HepG2 (cell line): ENCODE data around the gene SNUPN. TPM values are rescaled to one million over a fixed set of nuclear protein-coding genes. Genes with fewer than 3 reads are reported as not detected.

ENCODE experiments used
- ATAC-seq: fragments of 200-7000 bp; cut with Tn5 transposase; 3 replicates; pipeline ENCODE4 v1.9.1; 2020; ENCODE audit warnings: mild to moderate bottlenecking, moderate library complexity
- BruUV-seq: library from RNA; stranded (reverse); fragments of 400-500 nt; replicated peaks from 2 replicates; lab custom pipeline; 2021; lab: Mats Ljungman, UMichigan
- CTCF ChIA-PET: fragments of 300-600 bp; formaldehyde crosslinking; extraction: SDS; loops from one replicate; lab custom pipeline; 2021; ENCODE audit warnings: low total read pairs, inconsistent platforms, low intra/inter-chr PET ratio; lab: Yijun Ruan, JAX
- POLR2A ChIA-PET: fragments of 350-600 bp; sonication (Branson Sonifier 250); formaldehyde crosslinking; loops from one replicate; lab custom pipeline; 2020; ENCODE audit warnings: antibody characterized with exemption, inconsistent platforms; lab: Yijun Ruan, JAX
- DNase-seq: peaks from one replicate; pipeline ENCODE4 v3.0.0-alpha.2; 2015; ENCODE audit warnings: low spot score
- FAIRE-seq: peaks from 3 replicates; lab custom pipeline; 2011; peaks lifted over from hg19 to GRCh38; lab: Jason Lieb, UNC
- H2AFZ ChIP-seq: one replicate; pipeline ENCODE4 v1.6.1; 2011; ENCODE audit warnings: low read length, inconsistent platforms
- H3K27ac ChIP-seq: fragments of 300-600 bp; 3 replicates; pipeline ENCODE4 v1.8.0; 2011; ENCODE audit warnings: mixed run types, mild to moderate bottlenecking, mixed read lengths, low read length, inconsistent platforms; ENCODE audit not compliant: insufficient read depth; ENCODE audit errors: extremely low read length
- H3K27me3 ChIP-seq, 2 experiments: fragments of 200-600 bp in 1 of 2; 2 replicates in 1 of 2; 3 replicates in 1 of 2; pipeline versions ENCODE4 v1.6.0 to v1.8.0; 2011; ENCODE audit warnings: low read length in 2 of 2, mild to moderate bottlenecking in 2 of 2, moderate library complexity in 2 of 2, inconsistent platforms in 1 of 2; ENCODE audit not compliant: insufficient read depth in 2 of 2, control insufficient read depth in 1 of 2
- H3K36me3 ChIP-seq, 2 experiments: fragments of 200-600 bp in 1 of 2; replicated peaks in 1 of 2; 2 replicates in 1 of 2; 3 replicates in 1 of 2; pipeline versions ENCODE4 v1.5.1 to v1.8.0; 2011; ENCODE audit warnings: low read length in 2 of 2, inconsistent platforms in 1 of 2; ENCODE audit not compliant: insufficient read depth in 2 of 2, control insufficient read depth in 1 of 2
- H3K4me1 ChIP-seq: 2 replicates; pipeline ENCODE4 v1.5.1; 2012; ENCODE audit warnings: low read length, inconsistent platforms; ENCODE audit not compliant: insufficient read depth
- H3K4me2 ChIP-seq: 2 replicates; pipeline ENCODE4 v1.6.0; 2011; ENCODE audit warnings: low read depth, low read length, inconsistent platforms
- H3K4me3 ChIP-seq, 3 experiments: fragments of 200-600 bp in 1 of 3; sonication (generic), shearing (Covaris generic) in 1 of 3; replicated peaks in 1 of 3; 2 replicates each; pipeline ENCODE4 v1.5.1; 2011 to 2016; ENCODE audit warnings: low read length in 3 of 3, inconsistent platforms in 2 of 3, low read depth in 2 of 3, mild to moderate bottlenecking in 2 of 3, control low read depth in 1 of 3, mixed read lengths in 1 of 3; ENCODE audit not compliant: insufficient read depth in 1 of 3
- H3K79me2 ChIP-seq: one replicate; pipeline ENCODE4 v1.6.1; 2011; ENCODE audit warnings: low read length, inconsistent platforms; ENCODE audit not compliant: insufficient read depth
- H3K9ac ChIP-seq: 2 replicates; pipeline ENCODE4 v1.6.0; 2011; ENCODE audit warnings: mild to moderate bottlenecking, low read depth, low read length, inconsistent platforms; ENCODE audit not compliant: insufficient read depth
- H3K9me3 ChIP-seq: 2 replicates; pipeline ENCODE4 v1.5.1; 2012; ENCODE audit warnings: mild to moderate bottlenecking, low read length
- H4K20me1 ChIP-seq: 2 replicates; pipeline ENCODE4 v1.6.0; 2011; ENCODE audit warnings: inconsistent platforms, mild to moderate bottlenecking, low read length, moderate library complexity; ENCODE audit not compliant: insufficient read depth
- CCDC6 ChIP-seq: sonication (generic); formaldehyde crosslinking; IDR thresholded peaks from 2 replicates; pipeline ENCODE4 v1.8.1; 2022; ENCODE audit warnings: mild to moderate bottlenecking, missing genetic modification reagents, moderate library complexity
- EP300 ChIP-seq, 3 experiments: sonication (generic) in 1 of 3; formaldehyde crosslinking in 1 of 3; IDR thresholded peaks; 2 replicates each; pipeline versions ENCODE4 v1.5.1 to v1.6.1; 2011 to 2020; ENCODE audit warnings: low read depth in 2 of 3, low read length in 2 of 3, borderline replicate concordance in 1 of 3, improper control_type of control experiment in 1 of 3, mild to moderate bottlenecking in 1 of 3, missing genetic modification reagents in 1 of 3, moderate library complexity in 1 of 3
- GZF1 ChIP-seq: sonication (generic); formaldehyde crosslinking; IDR thresholded peaks from 2 replicates; pipeline ENCODE4 v1.5.1; 2020; ENCODE audit warnings: mild to moderate bottlenecking, missing genetic modification reagents
- HOMEZ ChIP-seq: IDR thresholded peaks from 2 replicates; pipeline ENCODE4 v1.6.1; 2016; ENCODE audit warnings: low read depth
- MAX ChIP-seq: IDR thresholded peaks from 2 replicates; pipeline ENCODE4 v1.6.1; 2012; ENCODE audit warnings: inconsistent platforms
- MBD4 ChIP-seq: IDR thresholded peaks from 2 replicates; pipeline ENCODE4 v1.6.1; 2012; ENCODE audit warnings: low read length, inconsistent platforms, borderline replicate concordance
- NCOA1 ChIP-seq: sonication (generic); formaldehyde crosslinking; IDR thresholded peaks from 2 replicates; pipeline ENCODE4 v1.9.0; 2021; ENCODE audit warnings: missing genetic modification reagents
- PATZ1 ChIP-seq: sonication (generic); formaldehyde crosslinking; IDR thresholded peaks from 2 replicates; pipeline ENCODE4 v1.4.0; 2020; ENCODE audit warnings: missing genetic modification reagents
- PHF21A ChIP-seq: sonication (generic); formaldehyde crosslinking; IDR thresholded peaks from 2 replicates; pipeline ENCODE4 v1.5.0; 2020; ENCODE audit warnings: mild to moderate bottlenecking, missing genetic modification reagents
- RCOR2 ChIP-seq: IDR thresholded peaks from 2 replicates; pipeline ENCODE4 v1.6.1; 2016; ENCODE audit warnings: missing biosample characterization, missing genetic modification reagents
- TBX3 ChIP-seq: fragments of 450-650 bp; IDR thresholded peaks from 2 replicates; pipeline ENCODE4 v1.6.1; 2017; ENCODE audit warnings: antibody characterized with exemption, mild to moderate bottlenecking, inconsistent platforms, borderline replicate concordance
- TMF1 ChIP-seq: sonication (generic); formaldehyde crosslinking; IDR thresholded peaks from 2 replicates; pipeline ENCODE4 v1.8.1; 2022; ENCODE audit warnings: low read depth, missing genetic modification reagents
- ZBTB34 ChIP-seq: sonication (generic); formaldehyde crosslinking; IDR thresholded peaks from 2 replicates; pipeline ENCODE4 v1.8.0; 2022; ENCODE audit warnings: mild to moderate bottlenecking, missing genetic modification reagents
- ZNF136 ChIP-seq: sonication (generic); formaldehyde crosslinking; IDR thresholded peaks from 2 replicates; pipeline ENCODE4 v1.8.1; 2022; ENCODE audit warnings: low read depth, mild to moderate bottlenecking, moderate library complexity, missing genetic modification reagents
- ZNF343 ChIP-seq: sonication (generic); formaldehyde crosslinking; IDR thresholded peaks from 2 replicates; pipeline ENCODE4 v1.4.0; 2020; ENCODE audit warnings: mild to moderate bottlenecking, missing genetic modification reagents
- ZNF382 ChIP-seq: sonication (generic); formaldehyde crosslinking; IDR thresholded peaks from 2 replicates; pipeline ENCODE4 v1.5.0; 2020; ENCODE audit warnings: missing genetic modification reagents, mild to moderate bottlenecking, borderline replicate concordance
- ZSCAN12 ChIP-seq: sonication (generic); formaldehyde crosslinking; IDR thresholded peaks from 2 replicates; pipeline ENCODE4 v1.9.0; 2021; ENCODE audit warnings: mild to moderate bottlenecking, missing genetic modification reagents
- ZSCAN22 ChIP-seq: sonication (generic); formaldehyde crosslinking; IDR thresholded peaks from 2 replicates; pipeline ENCODE4 v1.4.0; 2020; ENCODE audit warnings: mild to moderate bottlenecking, missing genetic modification reagents
- WGBS: methylation state at CpG from one replicate; pipeline ENCODE4 v1.1.6; 2017; ENCODE audit warnings: low lambda C conversion rate; 5-methylcytosine and 5-hydroxymethylcytosine counted together
- in situ Hi-C: cut with HindIII; loops from 2 replicates; pipeline ENCODE4 v1.10.0; 2017; ENCODE audit warnings: low pct_unique_long_range_greater_than_20kb; ENCODE audit not compliant: extremely low pct_ligation_motif_present
- intact Hi-C: fragments of 100-400 bp; cut with micrococcal nuclease; formaldehyde crosslinking; loops from one replicate; pipeline ENCODE4 v1.10.0; 2022; ENCODE audit not compliant: unreplicated experiment
- polyA plus RNA-seq, 8 experiments: library from polyadenylated mRNA; depleted of rRNA in 3 of 8; stranded (reverse) in 7 of 8; unstranded in 1 of 8; fragments of >200 nt; fragmentation: Illumina TruSeq in 4 of 8; extraction: Trizol in 4 of 8; gene quantifications; 2 replicates each; pipeline versions ENCODE4 v1.2.1 to v1.2.3, GENCODE V29; 2011 to 2016; ENCODE audit warnings: low read depth in 4 of 8, missing spikeins in 1 of 8, mixed read lengths in 1 of 8; ENCODE audit not compliant: insufficient read depth in 1 of 8
- total RNA-seq, 5 experiments: library from RNA; depleted of rRNA; stranded (reverse); fragments of >200 nt; fragmentation: Illumina TruSeq; extraction: Trizol; gene quantifications; 2 replicates each; pipeline ENCODE4 v1.2.3, GENCODE V29; 2016; ENCODE audit warnings: low read depth in 1 of 5

Gene SNUPN
- total and polyA plus RNA-seq, 2 of the 13 experiments (the other 11 are each of a cell fraction or from before 2014, with no cell fraction given): 9.0 to 16.4 TPM

GRCh38 chr15:75666823-75667501 lies 41.4 kb upstream of the SNUPN start (continued):
- peak; percentile 65 for TF ChIP-seq MAX
- no peak for TF ChIP-seq ZNF343 (CRISPR knock-in tag)

- FAIRE-seq: peak; percentile 39
- CTCF ChIA-PET: no interaction called here
- no peaks in the 10 kb centered on the region for H4K20me1 ChIP-seq
- in situ Hi-C loops: no loop called here
- no peaks in the 10 kb centered on the region for H3K9me3 ChIP-seq
- H3K4me2 ChIP-seq: peak overlapping the region; percentile 40
- peaks cover 0 to 5% of the 10 kb centered on the region in 2 experiments; a peak in 2 of 5 replicates for H3K36me3 ChIP-seq
- H3K79me2 ChIP-seq: no peaks in the 10 kb centered on the region
- no peak overlapping the region for H3K9ac ChIP-seq
- DNase-seq: no peak
- H3K4me3 ChIP-seq: peak overlapping the region in 1 of 3 experiments; percentile 14; a peak in 1 of 6 replicates
- H3K27me3 ChIP-seq: no peaks in the 10 kb centered on the region
- H3K4me1 ChIP-seq: peaks cover 59% of the 10 kb centered on the region
- ATAC-seq: peak; percentile 17
- WGBS: 6% methylated on average over 9 of the region's 11 CpGs
- POLR2A ChIA-PET: interaction anchor here (0.7 to 2.3 kb wide), 2 partner anchors 12 to 25 kb away, joined by 3 to 12 read pairs; partner anchors contain the start of gene IMP3
- H2AFZ ChIP-seq: no peak overlapping the region
- H3K27ac ChIP-seq: no peak overlapping the region
- intact Hi-C loops: no loop called here
- no TSS peak for BruUV-seq
- no peak for TF ChIP-seq MBD4
- TF ChIP-seq ZNF136 (CRISPR knock-in tag): no peak
- no peak for TF ChIP-seq TMF1
- TF ChIP-seq HOMEZ (CRISPR knock-in tag): no peak
- no peak for TF ChIP-seq RCOR2 (CRISPR knock-in tag)
- no peak; a peak in 1 of 4 replicates for TF ChIP-seq EP300 (IDR thresholded peaks at IDR 0.05; ENCODE audit: low read depth in 2 of 2, low read length in 2 of 2)
- TF ChIP-seq EP300 (CRISPR knock-in tag; IDR thresholded peaks at IDR 0.05; ENCODE audit: borderline replicate concordance): no peak
- no peak for TF ChIP-seq PHF21A (CRISPR knock-in tag)
- no peak for TF ChIP-seq ZSCAN12 (CRISPR knock-in tag)
- TF ChIP-seq TBX3: no peak
- no peak for TF ChIP-seq ZBTB34 (CRISPR knock-in tag)
- TF ChIP-seq ZSCAN22 (CRISPR knock-in tag): no peak
- TF ChIP-seq CCDC6 (CRISPR knock-in tag): peak; percentile 46; the same call in 1 of the 2 replicates
- peak; percentile 91 for TF ChIP-seq PATZ1 (CRISPR knock-in tag)
- TF ChIP-seq NCOA1 (CRISPR knock-in tag): no peak
- TF ChIP-seq GZF1: no peak
- no peak for TF ChIP-seq ZNF382 (CRISPR knock-in tag)
Measured at GRCh38 chr15:75663931-75664421, 38.5 kb upstream of the SNUPN start.
